Endothelial cell of umbilical vein (primary cell): ENCODE data around the gene GNAL. TPM values are rescaled to one million over a fixed set of nuclear protein-coding genes. Genes with fewer than 3 reads are reported as not detected.

Source experiments
- BruUV-seq: library from RNA; stranded (reverse); fragments of 400-500 nt; replicated peaks from 2 replicates; lab custom pipeline; 2021; lab: Mats Ljungman, UMichigan
- CTCF ChIA-PET: fragments of 300-600, 350-600 bp; sonication (Branson Sonifier 250); formaldehyde crosslinking; loops from one replicate; lab custom pipeline; 2021; ENCODE audit warnings: antibody characterized with exemption, inconsistent platforms; lab: Charles Lee
- POLR2A ChIA-PET: fragments of 300-600, 350-600 bp; sonication (Branson Sonifier 250); formaldehyde crosslinking; loops from one replicate; lab custom pipeline; 2021; ENCODE audit warnings: antibody characterized with exemption, inconsistent platforms; lab: Charles Lee
- DNase-seq: peaks from one replicate; pipeline ENCODE4 v3.0.0-alpha.2; 2011; ENCODE audit warnings: low read depth, low spot score
- FAIRE-seq: peaks from 2 replicates; lab custom pipeline; 2011; peaks lifted over from hg19 to GRCh38; lab: Jason Lieb, UNC
- H2AFZ ChIP-seq: 2 replicates; pipeline ENCODE4 v1.6.0; 2012; ENCODE audit warnings: low read depth, low read length, control low read depth, inconsistent platforms
- H3K27ac ChIP-seq: 2 replicates; pipeline ENCODE4 v1.5.1; 2011; ENCODE audit warnings: low read depth, mild to moderate bottlenecking, control low read depth, low read length, moderate library complexity; ENCODE audit not compliant: insufficient read depth
- H3K27me3 ChIP-seq, 2 experiments: 2 replicates each; pipeline versions ENCODE4 v1.6.0 to v1.6.1; 2011; ENCODE audit warnings: low read length in 2 of 2, mixed read lengths in 1 of 2; ENCODE audit not compliant: control insufficient read depth in 2 of 2, insufficient read depth in 2 of 2
- H3K36me3 ChIP-seq, 2 experiments: 2 replicates in 1 of 2; 3 replicates in 1 of 2; pipeline ENCODE4 v1.5.1; 2011; ENCODE audit warnings: low read length in 2 of 2, mild to moderate bottlenecking in 1 of 2, moderate library complexity in 1 of 2; ENCODE audit not compliant: control insufficient read depth in 2 of 2, insufficient read depth in 2 of 2; ENCODE audit errors: extremely low read depth in 1 of 2
- H3K4me1 ChIP-seq: 3 replicates; pipeline ENCODE4 v1.5.1; 2011; ENCODE audit warnings: mild to moderate bottlenecking, low read length; ENCODE audit not compliant: control insufficient read depth, insufficient read depth; ENCODE audit errors: extremely low read depth
- H3K4me2 ChIP-seq: 2 replicates; pipeline ENCODE4 v1.6.1; 2011; ENCODE audit warnings: low read length, control low read depth, mixed read lengths; ENCODE audit not compliant: insufficient read depth
- H3K4me3 ChIP-seq, 3 experiments: fragments of 200-600 bp in 1 of 3; sonication (generic), shearing (Covaris generic) in 1 of 3; replicated peaks in 1 of 3; 2 replicates each; pipeline ENCODE4 v1.5.1; 2011 to 2016; ENCODE audit warnings: control low read depth in 3 of 3, low read length in 3 of 3, mild to moderate bottlenecking in 2 of 3, inconsistent platforms in 1 of 3, low read depth in 1 of 3, moderate library complexity in 1 of 3; ENCODE audit not compliant: insufficient read depth in 1 of 3
- H3K79me2 ChIP-seq: 2 replicates; pipeline ENCODE4 v1.6.0; 2012; ENCODE audit warnings: low read length, inconsistent platforms; ENCODE audit not compliant: control insufficient read depth, insufficient read depth
- H3K9ac ChIP-seq: replicated peaks from 2 replicates; pipeline ENCODE3; 2011; ENCODE audit warnings: low read length, control low read depth; ENCODE audit not compliant: insufficient read depth; ENCODE audit errors: extremely low read depth
- H3K9me1 ChIP-seq: replicated peaks from 3 replicates; pipeline ENCODE4 v1.6.0; 2011; ENCODE audit warnings: mild to moderate bottlenecking, low read length; ENCODE audit not compliant: control insufficient read depth, insufficient read depth; ENCODE audit errors: extremely low read depth
- H3K9me3 ChIP-seq: replicated peaks from 2 replicates; pipeline ENCODE4 v1.5.1; 2012; ENCODE audit warnings: low read length, inconsistent platforms; ENCODE audit not compliant: control insufficient read depth, insufficient read depth
- H4K20me1 ChIP-seq: replicated peaks from 2 replicates; pipeline ENCODE3; 2011; ENCODE audit warnings: mild to moderate bottlenecking, low read length; ENCODE audit not compliant: control insufficient read depth, insufficient read depth; ENCODE audit errors: extremely low read depth
- CTCF ChIP-seq, 2 donors: IDR thresholded peaks; 1 replicate in 1 of 2; 2 replicates in 1 of 2; pipeline ENCODE4 v1.5.1; 2011; ENCODE audit warnings: low read length in 2 of 2, mild to moderate bottlenecking in 2 of 2, moderate library complexity in 2 of 2, control low read depth in 1 of 2, inconsistent platforms in 1 of 2, low read depth in 1 of 2; ENCODE audit not compliant: insufficient read depth in 1 of 2; ENCODE audit errors: extremely low read depth in 1 of 2
- EZH2 ChIP-seq: IDR thresholded peaks from 2 replicates; pipeline ENCODE4 v1.6.1; 2012; ENCODE audit warnings: borderline replicate concordance, low read depth, mild to moderate bottlenecking, moderate library complexity, low read length, inconsistent platforms; ENCODE audit not compliant: severe bottlenecking
- FOS ChIP-seq: IDR thresholded peaks from 2 replicates; pipeline ENCODE4 v1.6.1; 2011; ENCODE audit warnings: mild to moderate bottlenecking, low read length, moderate library complexity, borderline replicate concordance; ENCODE audit not compliant: insufficient read depth
- GATA2 ChIP-seq: IDR thresholded peaks from 2 replicates; pipeline ENCODE4 v1.7.0; 2011; ENCODE audit warnings: low read depth, mild to moderate bottlenecking, moderate library complexity, mixed read lengths, low read length; ENCODE audit not compliant: insufficient read length, insufficient read depth
- MYC ChIP-seq: IDR thresholded peaks from one replicate; pipeline ENCODE4 v1.6.1; 2011; ENCODE audit warnings: mild to moderate bottlenecking, low read depth, low read length
- POLR2A ChIP-seq: IDR thresholded peaks from 2 replicates; pipeline ENCODE4 v1.6.1; 2012; ENCODE audit warnings: low read depth, mild to moderate bottlenecking, control low read depth, low read length
- POLR2AphosphoS5 ChIP-seq: IDR thresholded peaks from 2 replicates; pipeline ENCODE4 v1.6.1; 2012; ENCODE audit warnings: low read depth, mild to moderate bottlenecking, control low read depth, low read length, moderate library complexity; ENCODE audit not compliant: insufficient read depth
- dilution Hi-C: fragments of 300-500 bp; cut with MboI; formaldehyde crosslinking; loops from one replicate; pipeline ENCODE4 v1.15.0; 2019; ENCODE audit warnings: low sequenced_read_pairs; ENCODE audit not compliant: extremely low pct_ligation_motif_present
- intact Hi-C: fragments of 100-400 bp; cut with micrococcal nuclease; formaldehyde crosslinking; loops from one replicate; pipeline ENCODE4 v1.10.0; 2022
- polyA plus RNA-seq, 4 experiments: library from polyadenylated mRNA; depleted of rRNA in 3 of 4; stranded (reverse) in 3 of 4; unstranded in 1 of 4; fragments of >200 nt; gene quantifications; 2 replicates each; pipeline versions ENCODE4 v1.2.1 to v1.2.3, GENCODE V29; 2011 to 2012; ENCODE audit warnings: missing spikeins in 1 of 4
- total RNA-seq: library from RNA; stranded (reverse); gene quantifications from 2 replicates; pipeline ENCODE4 v1.2.3, GENCODE V29; 2021

GNAL gene
- total and polyA plus RNA-seq, 2 donors (not counting 3 experiments of a cell fraction or from before 2014, with no cell fraction given), result 0.07 to 0.73 TPM

GRCh38 chr18:11819938-11820337 is 130.9 kb downstream of the GNAL start:
- ChIA-PET CTCF (interaction anchor here (0.9 to 1.5 kb wide), 2 partner anchors 20 to 118 kb away, joined by 3 read pairs; no protein-coding TSS in a partner anchor), POLR2A (no interaction called here)
- no peaks in the 10 kb centered on the region for H4K20me1 ChIP-seq
- no peak for FAIRE-seq
- no peaks in the 10 kb centered on the region for H3K27me3 ChIP-seq
- no peak for TF ChIP-seq POLR2A
- TF ChIP-seq FOS, result no peak
- TF ChIP-seq GATA2, result no peak
- TF ChIP-seq CTCF (IDR thresholded peaks at IDR 0.05; ENCODE audit: extremely low read depth in 1 of 2, insufficient read depth in 1 of 2, low read depth in 1 of 2, low read length in 2 of 2), result no peak
- TF ChIP-seq POLR2AphosphoS5, result no peak
- no peak for TF ChIP-seq EZH2
- no peak for TF ChIP-seq MYC
- no peaks in the 10 kb centered on the region for H3K4me1 ChIP-seq
- no peak overlapping the region for H3K4me2 ChIP-seq
- H3K9me1 ChIP-seq, result no peaks in the 10 kb centered on the region
- no peak overlapping the region for H3K4me3 ChIP-seq
- no peaks in the 10 kb centered on the region for H3K36me3 ChIP-seq
- no peak for DNase-seq
- dilution Hi-C loops, result no loop called here
- H2AFZ ChIP-seq, result no peak overlapping the region
- BruUV-seq, result no TSS peak
- H3K9me3 ChIP-seq, result no peaks in the 10 kb centered on the region
- no peak overlapping the region for H3K9ac ChIP-seq
- intact Hi-C loops, result no loop called here
- H3K79me2 ChIP-seq, result no peaks in the 10 kb centered on the region
- H3K27ac ChIP-seq, result no peak overlapping the region
